ENCODE measurements around the gene SLC16A3. TPM values are rescaled to one million over a fixed set of nuclear protein-coding genes. Genes with fewer than 3 reads are reported as not detected.

The SLC16A3 gene
- total and polyA plus RNA-seq, 4 donors: 1.1 to 10.5 (median 8.8) TPM

DNA sequence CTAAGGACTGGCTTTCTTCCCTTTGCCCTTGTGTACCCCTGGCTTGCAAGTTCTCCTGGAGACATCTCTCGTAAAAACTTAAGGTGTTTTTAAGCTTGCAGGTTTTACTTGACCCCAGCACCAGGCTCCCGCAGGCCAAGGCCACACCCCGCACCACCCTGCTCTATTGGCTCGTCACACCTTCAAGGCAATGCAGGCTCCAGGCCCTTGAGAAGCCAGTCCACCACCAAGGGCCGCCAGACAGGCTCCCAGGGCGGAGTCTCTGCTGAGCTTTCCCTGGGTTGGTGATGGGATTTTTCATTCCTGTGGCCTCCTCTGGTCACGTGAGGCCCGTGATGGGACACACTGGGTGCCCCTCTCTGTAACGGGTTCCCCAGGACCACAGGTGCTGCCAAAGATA is 34.8 kb downstream of the SLC16A3 start (continued):
- TF ChIP-seq FOXA2 (IDR thresholded peaks at IDR 0.05): no peak
- no peak for TF ChIP-seq CTCF (IDR thresholded peaks at IDR 0.05; ENCODE audit: low read depth, low read length, missing input control)
- TF ChIP-seq JUND (IDR thresholded peaks at IDR 0.05): no peak
- TF ChIP-seq YY1 (IDR thresholded peaks at IDR 0.05): no peak
- TF ChIP-seq FOXA1 (IDR thresholded peaks at IDR 0.05): no peak
- no peak for TF ChIP-seq NR2F2 (IDR thresholded peaks at IDR 0.05)
- TF ChIP-seq GABPA (IDR thresholded peaks at IDR 0.05 in 1 of 2, conservative IDR thresholded peaks at IDR 0.05 in 1 of 2): no peak

GRCh38 chr17:82266142-82266541 is 37.3 kb downstream of the SLC16A3 start:
- no peak overlapping the region for H3K4me3 ChIP-seq (ENCODE audit: low read depth in 1 of 3, low read length in 3 of 3)
- DNase-seq (ENCODE audit: low spot score): no peak
- H3K9ac ChIP-seq (ENCODE audit: low read depth in 1 of 2, low read length in 2 of 2): no peak overlapping the region
- H3K4me1 ChIP-seq (ENCODE audit: control insufficient read depth in 4 of 4, insufficient read depth in 4 of 4, low read length in 3 of 4): peaks cover 15 to 48% (median 39%) of the 10 kb centered on the region in 4 donors
- no peaks in the 10 kb centered on the region for H3K27me3 ChIP-seq (ENCODE audit: control insufficient read depth in 4 of 4, insufficient read depth in 4 of 4, low read length in 3 of 4)
- TF ChIP-seq RXRA (IDR thresholded peaks at IDR 0.05): no peak
- no peak for TF ChIP-seq CTCF (IDR thresholded peaks at IDR 0.05; ENCODE audit: low read depth, low read length, missing input control)
- TF ChIP-seq, protein P1, sequence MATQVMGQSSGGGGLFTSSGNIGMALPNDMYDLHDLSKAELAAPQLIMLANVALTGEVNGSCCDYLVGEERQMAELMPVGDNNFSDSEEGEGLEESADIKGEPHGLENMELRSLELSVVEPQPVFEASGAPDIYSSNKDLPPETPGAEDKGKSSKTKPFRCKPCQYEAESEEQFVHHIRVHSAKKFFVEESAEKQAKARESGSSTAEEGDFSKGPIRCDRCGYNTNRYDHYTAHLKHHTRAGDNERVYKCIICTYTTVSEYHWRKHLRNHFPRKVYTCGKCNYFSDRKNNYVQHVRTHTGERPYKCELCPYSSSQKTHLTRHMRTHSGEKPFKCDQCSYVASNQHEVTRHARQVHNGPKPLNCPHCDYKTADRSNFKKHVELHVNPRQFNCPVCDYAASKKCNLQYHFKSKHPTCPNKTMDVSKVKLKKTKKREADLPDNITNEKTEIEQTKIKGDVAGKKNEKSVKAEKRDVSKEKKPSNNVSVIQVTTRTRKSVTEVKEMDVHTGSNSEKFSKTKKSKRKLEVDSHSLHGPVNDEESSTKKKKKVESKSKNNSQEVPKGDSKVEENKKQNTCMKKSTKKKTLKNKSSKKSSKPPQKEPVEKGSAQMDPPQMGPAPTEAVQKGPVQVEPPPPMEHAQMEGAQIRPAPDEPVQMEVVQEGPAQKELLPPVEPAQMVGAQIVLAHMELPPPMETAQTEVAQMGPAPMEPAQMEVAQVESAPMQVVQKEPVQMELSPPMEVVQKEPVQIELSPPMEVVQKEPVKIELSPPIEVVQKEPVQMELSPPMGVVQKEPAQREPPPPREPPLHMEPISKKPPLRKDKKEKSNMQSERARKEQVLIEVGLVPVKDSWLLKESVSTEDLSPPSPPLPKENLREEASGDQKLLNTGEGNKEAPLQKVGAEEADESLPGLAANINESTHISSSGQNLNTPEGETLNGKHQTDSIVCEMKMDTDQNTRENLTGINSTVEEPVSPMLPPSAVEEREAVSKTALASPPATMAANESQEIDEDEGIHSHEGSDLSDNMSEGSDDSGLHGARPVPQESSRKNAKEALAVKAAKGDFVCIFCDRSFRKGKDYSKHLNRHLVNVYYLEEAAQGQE (IDR thresholded peaks at IDR 0.05): no peak
- no peak for TF ChIP-seq ZBTB33 (IDR thresholded peaks at IDR 0.05)
- TF ChIP-seq YY1 (IDR thresholded peaks at IDR 0.05): no peak
- TF ChIP-seq SP1 (IDR thresholded peaks at IDR 0.05): no peak
- no peak for TF ChIP-seq GABPA (IDR thresholded peaks at IDR 0.05 in 1 of 2, conservative IDR thresholded peaks at IDR 0.05 in 1 of 2)
- no peak for TF ChIP-seq FOXA1 (IDR thresholded peaks at IDR 0.05)
- no peak for TF ChIP-seq RAD21 (IDR thresholded peaks at IDR 0.05)
- TF ChIP-seq FOXA2 (IDR thresholded peaks at IDR 0.05): no peak
- no peak for TF ChIP-seq NR2F2 (IDR thresholded peaks at IDR 0.05)
- TF ChIP-seq TAF1 (conservative IDR thresholded peaks at IDR 0.05): no peak
- TF ChIP-seq, protein P2, sequence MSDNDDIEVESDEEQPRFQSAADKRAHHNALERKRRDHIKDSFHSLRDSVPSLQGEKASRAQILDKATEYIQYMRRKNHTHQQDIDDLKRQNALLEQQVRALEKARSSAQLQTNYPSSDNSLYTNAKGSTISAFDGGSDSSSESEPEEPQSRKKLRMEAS (IDR thresholded peaks at IDR 0.05): no peak
- TF ChIP-seq EGR1 (IDR thresholded peaks at IDR 0.05; ENCODE audit: low read depth in 2 of 2): no peak
- TF ChIP-seq HNF4G (IDR thresholded peaks at IDR 0.05): no peak
- TF ChIP-seq, protein P3, sequence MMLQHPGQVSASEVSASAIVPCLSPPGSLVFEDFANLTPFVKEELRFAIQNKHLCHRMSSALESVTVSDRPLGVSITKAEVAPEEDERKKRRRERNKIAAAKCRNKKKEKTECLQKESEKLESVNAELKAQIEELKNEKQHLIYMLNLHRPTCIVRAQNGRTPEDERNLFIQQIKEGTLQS (IDR thresholded peaks at IDR 0.05): no peak
- no peak for TF ChIP-seq JUND (IDR thresholded peaks at IDR 0.05)
- H3K9me3 ChIP-seq (ENCODE audit: control insufficient read depth in 4 of 4, low read length in 3 of 4): no peaks in the 10 kb centered on the region
- peaks cover 4 to 38% (median 28%) of the 10 kb centered on the region in 4 donors for H3K36me3 ChIP-seq (ENCODE audit: control insufficient read depth in 4 of 4, insufficient read depth in 3 of 4, low read depth in 1 of 4, low read length in 3 of 4)
- peak overlapping the region; percentile 14 to 58 for H3K27ac ChIP-seq (ENCODE audit: low read depth in 1 of 2, low read length in 2 of 2)
- WGBS: 91% methylated on average over 10 of the region's 10 CpGs
